ENCODE results near the gene RPAP3.
"Not testable (repeated sequence)": the region's sequence is repeated elsewhere in the genome, so short reads cannot be mapped to it uniquely, and the experiment has no call there.

RPAP3 gene

GRCh38 chr12:47651368-47652254 lies 54.2 kb downstream of the RPAP3 start:
- TF ChIP-seq PAX5 (IDR thresholded peaks at IDR 0.05; ENCODE audit: insufficient read depth, low read length, severe bottlenecking) = no peak
- TF ChIP-seq POLR2AphosphoS5 (IDR thresholded peaks at IDR 0.05; ENCODE audit: low read depth, low read length) = no peak
- no peak for TF ChIP-seq POLR2A (IDR thresholded peaks at IDR 0.05; ENCODE audit: low read depth, low read length)
- TF ChIP-seq POU2F2 (IDR thresholded peaks at IDR 0.05; ENCODE audit: low read depth, low read length) = no peak; the same call in 1 of the 2 replicates
- no peak for TF ChIP-seq SPI1 (IDR thresholded peaks at IDR 0.05; ENCODE audit: low read depth, low read length)
- TF ChIP-seq TAF1 (IDR thresholded peaks at IDR 0.05; ENCODE audit: low read depth, low read length) = no peak
- FAIRE-seq (peak; percentile 73), DNase-seq (ENCODE audit: insufficient read length, low spot score) (no peak)

GRCh38 chr12:47650469-47650868 lies 55.4 kb downstream of the RPAP3 start:
- FAIRE-seq (no peak), DNase-seq (ENCODE audit: insufficient read length, low spot score) (no peak)
- TF ChIP-seq POU2F2 (IDR thresholded peaks at IDR 0.05; ENCODE audit: low read depth, low read length) (no peak), SPI1 (IDR thresholded peaks at IDR 0.05; ENCODE audit: low read depth, low read length) (peak; percentile 64), POLR2A (IDR thresholded peaks at IDR 0.05; ENCODE audit: low read depth, low read length) (no peak), POLR2AphosphoS5 (IDR thresholded peaks at IDR 0.05; ENCODE audit: low read depth, low read length) (no peak), TAF1 (IDR thresholded peaks at IDR 0.05; ENCODE audit: low read depth, low read length) (no peak), PAX5 (IDR thresholded peaks at IDR 0.05; ENCODE audit: insufficient read depth, low read length, severe bottlenecking) (no peak)

- TF ChIP-seq POLR2A (IDR thresholded peaks at IDR 0.05; ENCODE audit: low read depth, low read length) (no peak), SPI1 (IDR thresholded peaks at IDR 0.05; ENCODE audit: low read depth, low read length) (no peak), PAX5 (IDR thresholded peaks at IDR 0.05; ENCODE audit: insufficient read depth, low read length, severe bottlenecking) (no peak), TAF1 (IDR thresholded peaks at IDR 0.05; ENCODE audit: low read depth, low read length) (no peak), POLR2AphosphoS5 (IDR thresholded peaks at IDR 0.05; ENCODE audit: low read depth, low read length) (no peak)
- DNase-seq (ENCODE audit: insufficient read length, low spot score) = no peak
- FAIRE-seq = no peak
Observed at GRCh38 chr12:47649381-47649780, 56.4 kb downstream of the RPAP3 start.

- FAIRE-seq (no peak), DNase-seq (ENCODE audit: insufficient read length, low spot score) (no peak)
- TF ChIP-seq SPI1 (IDR thresholded peaks at IDR 0.05; ENCODE audit: low read depth, low read length) = no peak
- TF ChIP-seq POLR2AphosphoS5 (IDR thresholded peaks at IDR 0.05; ENCODE audit: low read depth, low read length) = no peak
- no peak for TF ChIP-seq POU2F2 (IDR thresholded peaks at IDR 0.05; ENCODE audit: low read depth, low read length)
- no peak for TF ChIP-seq POLR2A (IDR thresholded peaks at IDR 0.05; ENCODE audit: low read depth, low read length)
- TF ChIP-seq PAX5 (IDR thresholded peaks at IDR 0.05; ENCODE audit: insufficient read depth, low read length, severe bottlenecking) = no peak
- no peak for TF ChIP-seq TAF1 (IDR thresholded peaks at IDR 0.05; ENCODE audit: low read depth, low read length)
Observed at GRCh38 chr12:47648056-47648579, 57.7 kb downstream of the RPAP3 start.

GRCh38 chr12:47642310-47642709 lies 63.5 kb downstream of the RPAP3 start:
- not testable (repeated sequence) for DNase-seq (ENCODE audit: insufficient read length, low spot score); FAIRE-seq

GRCh38 chr12:47636908-47637780 lies 68.7 kb downstream of the RPAP3 start:
- FAIRE-seq (no peak), DNase-seq (ENCODE audit: insufficient read length, low spot score) (no peak)
- TF ChIP-seq POLR2A (IDR thresholded peaks at IDR 0.05; ENCODE audit: low read depth, low read length) (no peak), TAF1 (IDR thresholded peaks at IDR 0.05; ENCODE audit: low read depth, low read length) (no peak), SPI1 (IDR thresholded peaks at IDR 0.05; ENCODE audit: low read depth, low read length) (no peak), POLR2AphosphoS5 (IDR thresholded peaks at IDR 0.05; ENCODE audit: low read depth, low read length) (no peak), PAX5 (IDR thresholded peaks at IDR 0.05; ENCODE audit: insufficient read depth, low read length, severe bottlenecking) (no peak), POU2F2 (IDR thresholded peaks at IDR 0.05; ENCODE audit: low read depth, low read length) (no peak)

GRCh38 chr12:47635770-47636169 lies 70.1 kb downstream of the RPAP3 start:
- not testable (repeated sequence) for FAIRE-seq; DNase-seq (ENCODE audit: insufficient read length, low spot score)

- no peak for TF ChIP-seq PAX5 (IDR thresholded peaks at IDR 0.05; ENCODE audit: insufficient read depth, low read length, severe bottlenecking)
- no peak for TF ChIP-seq POU2F2 (IDR thresholded peaks at IDR 0.05; ENCODE audit: low read depth, low read length)
- no peak for TF ChIP-seq POLR2A (IDR thresholded peaks at IDR 0.05; ENCODE audit: low read depth, low read length)
- TF ChIP-seq SPI1 (IDR thresholded peaks at IDR 0.05; ENCODE audit: low read depth, low read length) = no peak
- no peak for TF ChIP-seq TAF1 (IDR thresholded peaks at IDR 0.05; ENCODE audit: low read depth, low read length)
- TF ChIP-seq POLR2AphosphoS5 (IDR thresholded peaks at IDR 0.05; ENCODE audit: low read depth, low read length) = no peak
- FAIRE-seq = peak; percentile 82
- no peak for DNase-seq (ENCODE audit: insufficient read length, low spot score)
Observed at GRCh38 chr12:47634127-47634526, 71.7 kb downstream of the RPAP3 start.

- FAIRE-seq = peak; percentile 51
- no peak for DNase-seq (ENCODE audit: insufficient read length, low spot score)
- TF ChIP-seq SPI1 (IDR thresholded peaks at IDR 0.05; ENCODE audit: low read depth, low read length) = no peak
- TF ChIP-seq POLR2AphosphoS5 (IDR thresholded peaks at IDR 0.05; ENCODE audit: low read depth, low read length) = no peak
- no peak for TF ChIP-seq POU2F2 (IDR thresholded peaks at IDR 0.05; ENCODE audit: low read depth, low read length)
- TF ChIP-seq POLR2A (IDR thresholded peaks at IDR 0.05; ENCODE audit: low read depth, low read length) = no peak
- no peak for TF ChIP-seq TAF1 (IDR thresholded peaks at IDR 0.05; ENCODE audit: low read depth, low read length)
- TF ChIP-seq PAX5 (IDR thresholded peaks at IDR 0.05; ENCODE audit: insufficient read depth, low read length, severe bottlenecking) = no peak
Observed at GRCh38 chr12:47621960-47622359, 83.9 kb downstream of the RPAP3 start.
